Endodermal cell (in vitro differentiated cells): ENCODE measurements around the gene TLL2. TPM values are rescaled to one million over a fixed set of nuclear protein-coding genes. Genes with fewer than 3 reads are reported as not detected.

Experiments used
- DNase-seq: peaks from one replicate; pipeline ENCODE4 v3.0.0-alpha.2; 2017
- H3K27ac ChIP-seq: 2 replicates; pipeline ENCODE4 v1.5.1; 2013; ENCODE audit warnings: mild to moderate bottlenecking, low read depth, low read length, moderate library complexity
- H3K27me3 ChIP-seq: 2 replicates; pipeline ENCODE4 v1.6.1; 2013; ENCODE audit warnings: mild to moderate bottlenecking, low read length, moderate library complexity; ENCODE audit not compliant: insufficient read depth, control insufficient read depth, poor library complexity, severe bottlenecking
- H3K36me3 ChIP-seq: 2 replicates; pipeline ENCODE4 v1.7.0; 2013; ENCODE audit warnings: mild to moderate bottlenecking, low read length, moderate library complexity; ENCODE audit not compliant: control insufficient read depth, insufficient read depth
- H3K4me1 ChIP-seq: one replicate; pipeline ENCODE4 v1.7.0; 2013; ENCODE audit warnings: low read length; ENCODE audit not compliant: control insufficient read depth, insufficient read depth
- H3K4me3 ChIP-seq: 2 replicates; pipeline ENCODE4 v1.5.1; 2013; ENCODE audit warnings: mild to moderate bottlenecking, low read length, moderate library complexity
- H3K9ac ChIP-seq: 2 replicates; pipeline ENCODE4 v1.6.1; 2013; ENCODE audit warnings: mild to moderate bottlenecking, low read length, moderate library complexity; ENCODE audit not compliant: poor library complexity, severe bottlenecking; ENCODE audit errors: extremely low read depth
- H3K9me3 ChIP-seq: 2 replicates; pipeline ENCODE4 v1.6.1; 2013; ENCODE audit warnings: mild to moderate bottlenecking, low read length, moderate library complexity; ENCODE audit not compliant: control insufficient read depth
- H3K27ac Mint-ChIP-seq: 2 replicates; pipeline ENCODE4 v1.8.0; 2020; ENCODE audit warnings: mixed read lengths
- H3K27me3 Mint-ChIP-seq: 2 replicates; pipeline ENCODE4 v1.8.0; 2021; ENCODE audit warnings: mild to moderate bottlenecking, mixed read lengths; ENCODE audit not compliant: insufficient read depth
- H3K36me3 Mint-ChIP-seq: 2 replicates; pipeline ENCODE4 v1.8.0; 2020; ENCODE audit warnings: low read depth, mixed read lengths
- H3K4me1 Mint-ChIP-seq: 2 replicates; pipeline ENCODE4 v1.8.0; 2020; ENCODE audit warnings: mixed read lengths
- H3K4me3 Mint-ChIP-seq: 2 replicates; pipeline ENCODE4 v1.8.0; 2020; ENCODE audit warnings: mild to moderate bottlenecking, moderate library complexity, mixed read lengths
- H3K9me3 Mint-ChIP-seq: 2 replicates; pipeline ENCODE4 v1.8.0; 2020; ENCODE audit warnings: mild to moderate bottlenecking, mixed read lengths
- WGBS, 2 experiments: methylation state at CpG; one replicate each; pipeline versions ENCODE4 v1.1.5 to v1.1.7; 2013; ENCODE audit warnings: missing lambda C conversion rate in 2 of 2, mixed read lengths in 1 of 2; ENCODE audit not compliant: insufficient coverage in 1 of 2, insufficient read length in 1 of 2; 5-methylcytosine and 5-hydroxymethylcytosine counted together
- total RNA-seq, 2 donors: library from RNA; stranded (reverse); fragmentation: NEBNext Ultra II Directional in 1 of 2; extraction: Animal tissue kit (Norgen Biotek cat#: 25700) in 1 of 2; gene quantifications; 2 replicates in 1 of 2; 3 replicates in 1 of 2; pipeline ENCODE4 v1.2.1, GENCODE V29; 2021
- TF ChIP-seq, protein P1 (sequence below): fragments of 200-600 bp; sonication (generic); conservative IDR thresholded peaks from 2 replicates; pipeline ENCODE4 v1.5.0; 2021; ENCODE audit warnings: antibody characterized with exemption, mild to moderate bottlenecking

TLL2 gene
- total RNA-seq, 2 donors from 2014 or later = 0.11 to 0.18 TPM

DNA sequence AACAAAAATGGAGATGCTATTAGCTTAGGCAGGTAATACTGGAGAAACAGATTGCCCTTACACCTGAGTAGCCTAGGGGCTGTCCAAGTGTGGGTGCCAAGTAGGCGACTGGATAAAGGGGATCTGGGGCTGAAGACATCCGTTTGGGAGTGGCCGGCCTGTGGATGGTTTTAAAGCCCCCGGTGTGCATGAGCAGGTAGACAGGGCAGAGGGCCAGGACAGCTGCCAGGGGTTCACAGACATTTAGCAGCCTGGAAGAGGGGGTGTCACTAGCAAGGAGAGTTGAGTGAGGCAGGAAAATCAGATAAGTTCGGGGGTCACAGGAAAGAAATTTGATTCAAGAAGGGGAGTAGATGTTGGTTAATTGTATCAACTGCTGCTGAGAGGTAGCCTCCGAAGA lies 153.4 kb downstream of the TLL2 start:
- Histone ChIP-seq H3K4me1 (no peaks in the 10 kb centered on the region), H3K4me3 (no peak overlapping the region), H3K36me3 (no peaks in the 10 kb centered on the region), H3K9me3 (no peaks in the 10 kb centered on the region), H3K9ac (no peak overlapping the region), H3K27me3 (no peaks in the 10 kb centered on the region), H3K27ac (no peak overlapping the region)
- 91 to 93% methylated on average over 5 to 6 of the region's 6 CpGs for WGBS, 2 experiments
- peaks cover 3% of the 10 kb centered on the region for H3K27me3 Mint-ChIP-seq
- H3K36me3 Mint-ChIP-seq = no peaks in the 10 kb centered on the region
- H3K9me3 Mint-ChIP-seq = no peaks in the 10 kb centered on the region
- TF ChIP-seq, protein P1, sequence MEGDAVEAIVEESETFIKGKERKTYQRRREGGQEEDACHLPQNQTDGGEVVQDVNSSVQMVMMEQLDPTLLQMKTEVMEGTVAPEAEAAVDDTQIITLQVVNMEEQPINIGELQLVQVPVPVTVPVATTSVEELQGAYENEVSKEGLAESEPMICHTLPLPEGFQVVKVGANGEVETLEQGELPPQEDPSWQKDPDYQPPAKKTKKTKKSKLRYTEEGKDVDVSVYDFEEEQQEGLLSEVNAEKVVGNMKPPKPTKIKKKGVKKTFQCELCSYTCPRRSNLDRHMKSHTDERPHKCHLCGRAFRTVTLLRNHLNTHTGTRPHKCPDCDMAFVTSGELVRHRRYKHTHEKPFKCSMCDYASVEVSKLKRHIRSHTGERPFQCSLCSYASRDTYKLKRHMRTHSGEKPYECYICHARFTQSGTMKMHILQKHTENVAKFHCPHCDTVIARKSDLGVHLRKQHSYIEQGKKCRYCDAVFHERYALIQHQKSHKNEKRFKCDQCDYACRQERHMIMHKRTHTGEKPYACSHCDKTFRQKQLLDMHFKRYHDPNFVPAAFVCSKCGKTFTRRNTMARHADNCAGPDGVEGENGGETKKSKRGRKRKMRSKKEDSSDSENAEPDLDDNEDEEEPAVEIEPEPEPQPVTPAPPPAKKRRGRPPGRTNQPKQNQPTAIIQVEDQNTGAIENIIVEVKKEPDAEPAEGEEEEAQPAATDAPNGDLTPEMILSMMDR = no peak
- H3K4me1 Mint-ChIP-seq = no peaks in the 10 kb centered on the region
- no peak overlapping the region for H3K4me3 Mint-ChIP-seq
- no peak overlapping the region for H3K27ac Mint-ChIP-seq
- DNase-seq = peak; percentile 16

DNA sequence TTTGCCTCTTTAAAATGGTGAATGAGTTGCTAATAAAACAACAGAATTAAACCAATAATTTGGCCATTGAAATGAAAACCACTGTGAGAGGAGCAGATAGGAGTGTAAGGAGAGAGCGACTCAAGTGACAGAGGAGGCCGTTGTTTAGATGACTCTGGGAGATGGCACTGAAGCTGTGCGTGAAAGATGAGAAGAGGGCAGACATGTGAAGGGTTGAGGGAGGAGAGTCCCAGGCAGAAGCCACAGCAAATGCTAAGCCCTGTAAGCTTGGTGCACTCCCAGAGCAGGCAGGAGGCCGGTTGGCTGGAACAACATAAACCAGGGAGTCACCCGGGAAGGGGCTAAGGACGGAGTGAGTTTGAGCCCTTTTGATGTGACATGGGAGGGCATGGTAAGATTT lies 154.1 kb downstream of the TLL2 start:
- Histone ChIP-seq H3K4me1 (no peaks in the 10 kb centered on the region), H3K27ac (no peak overlapping the region), H3K36me3 (no peaks in the 10 kb centered on the region), H3K4me3 (no peak overlapping the region), H3K9ac (no peak overlapping the region), H3K9me3 (no peaks in the 10 kb centered on the region), H3K27me3 (no peaks in the 10 kb centered on the region)
- TF ChIP-seq, protein P1 = no peak
- no peaks in the 10 kb centered on the region for H3K36me3 Mint-ChIP-seq
- peaks cover 3% of the 10 kb centered on the region for H3K27me3 Mint-ChIP-seq
- no peaks in the 10 kb centered on the region for H3K4me1 Mint-ChIP-seq
- peak; percentile 17 for DNase-seq
- no peaks in the 10 kb centered on the region for H3K9me3 Mint-ChIP-seq
- WGBS, 2 experiments = 92% methylated on average over 6 of the region's 6 CpGs
- no peak overlapping the region for H3K4me3 Mint-ChIP-seq
- no peak overlapping the region for H3K27ac Mint-ChIP-seq

DNA sequence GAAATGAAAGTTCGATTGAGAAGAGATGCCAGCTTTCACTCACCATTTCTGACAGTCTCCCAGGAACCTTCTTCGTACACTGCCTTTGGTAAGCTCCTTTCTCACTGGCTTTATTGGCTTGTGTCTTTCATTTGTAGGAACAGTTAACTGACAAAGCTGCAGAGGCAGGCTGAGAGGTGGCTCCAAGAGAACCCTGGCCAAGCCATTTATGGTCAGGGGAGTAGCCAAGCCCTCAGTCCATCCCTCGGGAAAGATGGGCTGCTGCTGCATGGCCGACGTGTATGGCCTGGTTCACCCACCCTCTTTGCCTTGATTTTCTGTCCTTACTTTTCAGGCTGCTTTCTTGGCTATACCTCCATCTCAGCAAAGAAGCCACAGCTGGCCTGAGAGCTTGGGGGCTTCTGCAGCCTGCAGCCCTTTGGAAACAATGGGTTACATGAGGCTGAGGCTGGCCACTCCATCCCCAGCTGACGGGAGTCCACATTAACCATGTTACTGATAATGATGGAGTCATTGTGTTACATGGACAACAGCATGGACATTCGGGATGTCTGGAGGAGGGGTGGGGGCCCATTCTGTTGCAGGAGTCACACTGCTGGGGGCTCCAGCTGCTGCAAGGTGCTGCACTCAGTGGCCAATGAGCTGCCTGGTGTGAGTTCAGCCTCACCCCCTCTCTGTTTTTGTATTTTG lies 154.7 kb downstream of the TLL2 start, which contains the start of gene OPALIN:
OPALIN (minus strand) TSS at position 152 of the 690 bp plus-strand sequence; CDS start at position 46, 106 bp downstream.
- TF ChIP-seq, protein P1 = no peak
- Mint-ChIP-seq H3K4me1 (no peaks in the 10 kb centered on the region), H3K27me3 (peaks cover 3% of the 10 kb centered on the region), H3K36me3 (no peaks in the 10 kb centered on the region), H3K9me3 (no peaks in the 10 kb centered on the region), H3K27ac (no peak within 1 kb of the TSS), H3K4me3 (no peak within 1 kb of the TSS)
- Histone ChIP-seq H3K36me3 (no peaks in the 10 kb centered on the region), H3K9ac (no peak within 1 kb of the TSS), H3K9me3 (no peaks in the 10 kb centered on the region), H3K4me3 (no peak within 1 kb of the TSS), H3K4me1 (no peaks in the 10 kb centered on the region), H3K27ac (no peak within 1 kb of the TSS), H3K27me3 (no peaks in the 10 kb centered on the region)
- DNase-seq = peak; percentile 29
- WGBS, 2 experiments = 86 to 93% methylated on average over 4 to 7 of the region's 7 CpGs
